NCI-H2196 (cell line): ENCODE measurements around the gene SMPD2.
A peak's percentile ranks its signal among the peaks of the same experiment; 100 is the strongest.

Source experiments
- DNase-seq: peaks from one replicate; lab custom pipeline; 2025; ENCODE audit not compliant: unreplicated experiment; lab: John Stamatoyannopoulos, UW

SMPD2 gene, protein sequence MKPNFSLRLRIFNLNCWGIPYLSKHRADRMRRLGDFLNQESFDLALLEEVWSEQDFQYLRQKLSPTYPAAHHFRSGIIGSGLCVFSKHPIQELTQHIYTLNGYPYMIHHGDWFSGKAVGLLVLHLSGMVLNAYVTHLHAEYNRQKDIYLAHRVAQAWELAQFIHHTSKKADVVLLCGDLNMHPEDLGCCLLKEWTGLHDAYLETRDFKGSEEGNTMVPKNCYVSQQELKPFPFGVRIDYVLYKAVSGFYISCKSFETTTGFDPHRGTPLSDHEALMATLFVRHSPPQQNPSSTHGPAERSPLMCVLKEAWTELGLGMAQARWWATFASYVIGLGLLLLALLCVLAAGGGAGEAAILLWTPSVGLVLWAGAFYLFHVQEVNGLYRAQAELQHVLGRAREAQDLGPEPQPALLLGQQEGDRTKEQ

DNA sequence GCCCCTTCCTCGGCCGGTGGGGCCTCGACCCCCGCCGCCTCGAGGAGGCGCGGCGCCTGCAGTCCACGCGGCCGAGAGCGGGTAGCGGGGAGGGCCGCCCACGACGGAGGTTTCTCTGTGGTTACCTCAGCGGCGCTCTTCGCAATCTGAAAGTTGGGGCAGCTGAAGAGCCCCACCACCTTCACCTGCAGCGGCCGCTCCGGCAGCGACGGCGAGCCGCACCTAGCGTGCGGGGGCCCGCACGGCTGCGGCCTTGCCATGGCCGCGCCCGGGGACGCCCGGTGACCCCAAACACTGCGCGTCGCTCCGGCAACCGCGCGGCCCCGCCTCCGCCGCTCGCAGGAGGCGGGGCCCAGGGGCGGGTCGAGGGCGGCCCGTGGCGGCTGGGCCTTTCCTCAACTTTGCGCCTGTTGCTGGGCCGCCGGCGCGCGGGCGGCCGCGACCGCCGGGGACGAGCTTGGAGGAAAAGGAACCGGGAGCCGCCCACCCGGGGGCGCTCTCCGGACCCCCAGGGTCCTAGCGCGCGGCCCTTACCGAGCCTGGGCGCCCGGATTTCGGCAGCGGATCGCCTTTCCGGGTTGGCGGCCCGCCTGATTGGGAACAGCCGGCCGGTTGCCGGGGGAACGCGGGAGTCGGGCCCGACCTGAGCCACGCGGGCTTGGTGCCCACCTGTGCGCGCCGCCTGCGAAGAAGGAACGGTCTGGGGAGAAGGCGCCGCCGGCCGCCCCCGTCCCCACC, at the start of gene SMPD2, which contains the start of gene PPIL6:
Gene SMPD2 (plus strand): TSS at position 394 of the 738 bp plus-strand sequence. CDS start 398 bp downstream, outside the sequence.
Gene PPIL6 (minus strand): TSS at position 298 of the 738 bp plus-strand sequence. CDS start 38 bp downstream, at position 260.
- DNase-seq = peak; percentile 93

DNA sequence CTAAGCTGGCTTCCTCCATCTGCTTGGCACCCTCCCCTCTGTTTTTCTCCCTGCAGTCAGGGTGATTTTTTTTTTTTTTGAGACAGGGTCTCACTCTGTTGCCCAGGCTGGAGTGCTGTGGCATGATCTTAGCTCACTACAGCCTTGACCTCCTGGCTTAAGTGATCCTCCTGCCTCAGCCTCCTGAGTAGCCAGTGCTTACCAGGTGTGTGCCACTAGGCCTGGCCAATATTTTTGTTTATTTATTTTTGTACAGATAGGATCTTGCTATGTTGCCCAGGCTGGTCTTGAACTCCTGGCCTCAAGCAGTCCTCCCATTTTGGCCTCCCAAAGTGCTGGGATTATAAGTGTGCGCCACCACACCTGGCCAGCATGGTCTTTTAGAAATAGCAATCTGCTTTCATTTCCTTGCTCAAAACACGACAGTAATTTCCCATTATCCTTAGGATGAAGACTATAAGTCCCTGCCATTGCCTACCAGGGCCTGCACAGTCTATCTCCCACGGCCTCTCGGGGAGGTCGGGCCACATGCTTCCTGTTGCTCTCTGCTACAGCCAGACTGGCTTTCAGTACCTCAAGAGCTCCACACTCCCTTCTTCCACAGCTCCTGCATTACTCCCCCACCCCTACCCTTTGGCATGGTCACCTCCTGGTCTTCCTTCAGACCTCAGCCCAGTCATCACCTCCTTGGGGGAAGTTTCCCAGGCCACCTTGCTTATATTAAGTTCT, 47.2 kb upstream of the SMPD2 start:
- no peak for DNase-seq

DNA sequence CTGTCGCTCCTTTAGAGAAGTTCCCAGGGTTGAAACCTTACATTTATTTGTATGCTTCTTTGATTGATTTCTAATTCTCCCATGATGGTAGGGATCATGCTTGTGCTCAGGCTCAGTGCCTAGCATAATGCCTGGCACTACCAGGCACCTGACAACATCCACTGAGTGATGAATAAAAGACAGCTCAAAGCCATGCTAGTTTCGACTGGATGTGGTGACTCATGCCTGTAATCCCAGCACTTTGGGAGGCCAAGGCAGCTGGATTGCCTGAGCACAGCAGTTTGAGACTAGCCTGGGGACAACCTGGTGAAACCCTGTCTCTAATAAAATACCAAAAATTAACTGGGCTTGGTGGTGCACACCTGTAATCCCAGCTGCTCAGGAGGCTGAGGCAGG, 46.6 kb upstream of the SMPD2 start:
- DNase-seq = no peak

DNA sequence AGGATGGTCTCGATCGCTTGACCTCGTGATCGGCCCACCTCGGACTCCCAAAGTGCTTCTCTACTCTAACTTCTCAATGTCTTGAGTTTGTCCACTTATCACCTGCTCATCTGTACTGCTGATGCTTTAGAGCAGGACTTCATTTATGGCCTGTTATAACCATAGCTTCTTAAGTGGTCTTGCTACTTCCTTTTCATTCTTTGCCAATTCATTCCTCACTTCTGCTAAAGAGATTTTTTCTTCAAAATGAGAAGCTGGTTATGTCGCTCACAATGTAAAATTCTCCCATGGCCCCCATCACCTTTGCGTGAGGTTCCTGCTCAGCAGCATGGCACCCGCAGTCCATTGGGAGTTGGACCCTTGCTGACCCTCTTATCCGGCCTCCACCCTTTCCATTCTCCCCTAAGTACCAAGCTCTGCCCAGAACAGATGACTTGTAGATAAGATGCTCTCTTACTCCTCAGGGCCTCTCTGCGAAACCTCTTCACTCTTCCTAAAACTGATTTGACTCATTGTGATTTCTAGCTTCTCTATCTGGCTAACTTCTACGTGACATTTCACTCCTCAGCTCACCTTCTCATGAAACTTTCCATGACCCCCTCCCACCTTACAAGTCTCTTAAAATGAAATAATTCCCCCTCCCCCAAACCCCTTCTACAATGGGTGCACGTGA, 44.3 kb upstream of the SMPD2 start:
- no peak for DNase-seq

DNA sequence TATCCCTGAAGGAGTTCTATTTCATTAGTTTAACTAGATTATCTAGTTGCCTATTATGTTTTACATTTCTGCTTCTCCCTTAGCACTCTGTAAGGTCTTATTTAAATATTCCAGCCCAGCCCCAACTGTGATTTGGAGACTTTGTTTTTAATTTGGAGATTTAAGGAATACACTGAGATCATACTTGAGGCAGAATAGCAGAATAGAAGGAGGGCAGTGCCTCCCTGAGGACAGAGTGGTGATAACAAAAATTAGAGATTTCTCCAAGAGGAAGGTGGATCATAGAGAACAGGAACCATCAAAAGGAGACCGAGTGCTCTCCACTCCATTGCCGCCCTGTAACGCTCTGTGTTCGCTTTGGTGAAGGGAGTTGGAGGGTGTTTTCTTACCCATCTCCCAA, 43.5 kb upstream of the SMPD2 start:
- peak; percentile 7 for DNase-seq

DNA sequence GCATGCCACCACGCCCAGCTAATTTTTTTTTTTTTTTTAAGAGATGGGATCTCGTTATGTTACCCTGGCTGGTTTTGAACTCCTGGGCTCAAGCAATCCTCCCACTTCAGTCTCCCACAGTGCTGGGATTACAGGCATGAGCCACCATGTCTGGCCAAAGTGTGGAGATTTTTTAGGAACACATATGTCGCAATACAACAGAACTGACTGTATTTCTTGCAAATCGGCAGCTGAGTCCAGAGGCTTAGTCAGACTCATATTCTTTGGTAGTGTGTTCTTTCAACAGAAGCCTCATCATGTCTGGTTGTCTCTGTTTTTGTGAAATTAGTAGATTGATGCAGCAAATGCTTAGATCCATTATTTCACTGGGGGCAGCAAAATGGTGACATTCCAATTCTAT, 34.3 kb upstream of the SMPD2 start:
- DNase-seq = no peak

DNA sequence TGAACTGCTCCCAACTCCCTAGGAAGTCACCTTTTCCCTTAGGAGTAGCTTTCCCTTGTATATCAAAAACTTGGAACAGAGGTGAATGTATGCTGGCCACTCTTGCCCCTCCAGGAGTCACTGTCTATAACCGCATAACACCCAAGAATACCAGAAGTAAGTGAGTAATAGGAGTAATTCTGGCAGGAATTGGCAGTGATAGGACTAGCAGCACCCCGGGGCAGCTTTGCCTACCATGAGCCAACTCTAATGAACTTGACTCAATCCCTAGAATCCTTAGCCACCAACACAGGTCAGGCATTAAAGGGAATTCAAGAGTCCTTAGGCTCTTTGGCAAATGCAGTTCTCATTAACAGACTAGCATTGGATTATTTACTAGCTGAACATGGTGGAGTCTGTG, 29.5 kb upstream of the SMPD2 start:
- DNase-seq = no peak

DNA sequence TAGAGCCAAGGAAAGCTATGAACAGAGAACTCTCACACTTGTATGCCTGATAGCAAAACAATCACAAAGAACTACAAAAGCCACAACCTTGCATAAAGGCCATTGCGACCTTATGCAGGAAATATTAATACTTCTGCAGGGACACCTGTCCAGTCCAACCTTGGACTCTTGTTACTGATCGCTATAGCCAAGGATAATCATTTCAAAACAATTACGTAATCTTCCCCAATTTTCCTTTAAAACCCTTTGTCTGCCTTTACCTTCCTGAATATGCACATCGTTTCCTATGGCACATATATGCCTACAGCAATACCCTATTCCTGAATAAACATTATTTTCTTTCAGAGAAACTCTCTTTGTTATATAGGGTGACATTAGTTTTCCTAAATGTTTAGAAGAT, 22.9 kb upstream of the SMPD2 start:
- DNase-seq = no peak

DNA sequence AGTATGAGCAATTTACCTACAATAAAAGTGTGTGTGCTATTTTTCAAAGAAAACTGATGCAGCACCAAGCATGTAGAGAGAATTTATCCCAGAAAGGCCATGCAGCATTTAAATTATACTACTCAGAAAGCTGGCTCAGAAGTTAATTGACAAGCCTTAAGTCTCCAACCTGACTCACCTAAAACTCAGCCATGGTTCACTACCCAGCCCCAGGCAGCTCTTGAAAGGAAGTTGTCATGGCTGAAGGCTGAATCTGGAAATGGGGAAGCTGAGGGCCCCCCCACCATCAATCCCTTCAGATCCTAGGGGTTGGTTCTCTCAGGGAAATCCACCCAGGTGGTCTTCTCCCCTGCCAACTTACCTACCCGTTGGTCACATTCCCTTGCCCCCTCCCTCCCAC, 19.8 kb upstream of the SMPD2 start:
- no peak for DNase-seq

DNA sequence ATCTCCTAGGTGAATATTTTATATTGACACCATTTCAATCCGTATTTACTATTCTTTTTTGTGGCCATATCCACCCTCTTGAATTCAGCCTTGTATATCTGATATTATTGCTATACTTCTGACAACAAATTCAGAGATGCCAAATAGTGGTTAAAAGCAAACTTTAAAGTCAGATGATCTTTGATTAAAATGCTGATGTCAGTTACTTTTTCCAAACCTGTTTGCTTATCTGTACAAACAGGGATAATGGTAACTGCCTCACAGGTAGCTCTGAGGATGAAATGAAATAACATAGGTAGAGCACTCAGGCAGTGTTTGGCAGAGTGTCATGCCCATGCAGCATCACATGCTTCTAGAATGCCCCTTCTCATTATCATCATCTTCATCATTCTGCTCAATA, 19.3 kb upstream of the SMPD2 start:
- DNase-seq = no peak

DNA sequence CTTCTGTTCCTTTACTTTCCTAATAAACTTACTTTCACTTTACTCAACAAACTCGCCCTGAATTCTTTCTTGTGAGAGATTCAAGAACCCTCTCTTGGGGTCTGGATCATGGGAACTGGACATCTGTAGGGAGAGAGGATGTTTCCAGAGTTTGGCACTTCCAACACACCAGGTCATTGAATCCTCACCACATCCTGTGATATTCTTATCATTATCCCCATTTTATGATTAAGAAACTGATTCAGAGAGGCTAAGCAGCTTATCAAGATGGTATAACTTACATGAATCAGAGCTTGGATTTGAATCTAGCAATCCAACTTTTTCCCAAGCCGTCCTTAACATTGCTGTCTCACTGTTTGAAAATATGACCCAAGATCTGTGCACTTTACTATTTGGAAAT, 15.6 kb upstream of the SMPD2 start:
- DNase-seq = no peak

DNA sequence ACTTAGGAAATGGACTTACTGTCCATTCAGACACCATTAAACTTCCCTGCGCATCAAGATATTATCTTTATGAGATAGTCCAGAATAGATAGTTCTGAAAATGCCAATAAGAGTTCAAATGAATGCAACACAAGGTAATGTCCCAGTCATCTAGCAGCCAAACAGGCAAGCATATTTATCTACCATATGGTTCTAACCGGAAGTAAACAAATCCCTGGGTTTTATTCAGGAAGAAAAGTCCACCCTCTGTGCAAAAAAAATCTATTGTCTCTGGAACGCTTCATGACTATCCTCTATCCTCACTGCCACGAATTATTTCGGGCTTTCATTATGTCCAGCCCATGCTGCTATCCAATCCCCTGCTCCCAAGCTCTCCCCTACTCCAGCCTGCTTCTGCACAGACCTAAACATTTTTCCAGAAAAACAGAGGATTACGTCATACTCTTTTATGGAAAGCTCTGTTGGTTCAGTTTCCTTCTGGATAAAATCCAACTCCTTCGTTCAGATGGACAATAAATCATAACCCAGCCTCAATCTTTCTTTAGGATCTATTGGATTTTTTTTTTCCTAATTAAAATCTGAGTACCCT, 11.5 kb upstream of the SMPD2 start:
- DNase-seq = no peak

DNA sequence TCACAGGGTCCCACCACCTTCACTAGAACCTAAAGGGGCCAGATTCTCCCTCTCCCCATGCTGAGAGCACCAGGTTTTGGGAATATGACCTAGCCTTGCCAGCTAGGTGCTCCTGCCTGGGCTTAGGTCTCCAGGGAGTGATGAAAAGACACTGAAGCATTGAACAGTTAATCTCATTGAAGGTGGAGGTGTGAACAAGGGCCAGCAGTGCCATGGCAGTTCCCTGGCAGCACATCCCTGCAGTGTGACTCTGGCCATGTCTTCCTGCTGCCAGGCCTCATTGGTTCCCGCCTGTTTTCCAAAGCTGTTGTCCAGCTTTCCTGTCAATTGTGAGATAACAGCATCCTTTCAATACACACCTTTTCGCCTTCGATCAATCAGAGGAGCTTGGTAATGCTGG, 11.0 kb upstream of the SMPD2 start:
- DNase-seq = no peak

DNA sequence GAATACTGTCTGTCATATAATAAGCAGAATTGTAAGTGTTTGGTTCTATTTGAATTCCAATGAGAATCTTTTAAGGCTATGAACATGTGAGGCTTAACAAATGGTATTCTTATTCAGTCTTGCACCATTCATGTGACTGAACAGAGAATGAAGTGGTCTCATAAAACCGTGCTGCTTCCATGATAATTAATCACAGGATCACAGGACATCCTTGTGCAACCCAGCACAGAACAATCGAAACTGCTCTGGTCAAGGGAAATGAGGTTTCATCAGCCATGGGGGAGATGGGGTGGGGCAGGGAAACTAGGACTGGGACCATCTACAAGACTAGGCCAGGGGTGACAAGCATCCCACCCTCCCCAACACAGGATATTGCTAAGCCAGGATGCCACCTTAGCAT, 6.1 kb upstream of the SMPD2 start:
- DNase-seq = no peak

DNA sequence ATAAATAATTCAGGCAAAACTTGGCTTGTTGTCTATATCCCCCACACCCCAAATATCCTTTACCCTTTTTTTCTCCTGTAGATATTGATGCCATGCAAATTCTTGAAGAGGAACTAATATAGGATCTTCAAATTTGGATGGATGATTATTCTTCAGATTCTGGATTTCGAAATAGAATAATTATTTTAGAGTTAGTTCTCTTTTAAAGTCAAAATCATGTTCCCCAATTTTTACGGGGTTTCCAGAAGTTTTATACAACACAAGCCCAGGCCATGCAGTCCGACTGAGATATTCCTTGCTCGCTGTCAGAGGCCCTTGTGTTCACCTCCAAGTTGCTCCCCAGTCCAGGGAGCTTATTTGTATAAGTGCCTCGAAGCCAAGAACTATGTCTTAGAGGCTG, 4.5 kb upstream of the SMPD2 start:
- no peak for DNase-seq

DNA sequence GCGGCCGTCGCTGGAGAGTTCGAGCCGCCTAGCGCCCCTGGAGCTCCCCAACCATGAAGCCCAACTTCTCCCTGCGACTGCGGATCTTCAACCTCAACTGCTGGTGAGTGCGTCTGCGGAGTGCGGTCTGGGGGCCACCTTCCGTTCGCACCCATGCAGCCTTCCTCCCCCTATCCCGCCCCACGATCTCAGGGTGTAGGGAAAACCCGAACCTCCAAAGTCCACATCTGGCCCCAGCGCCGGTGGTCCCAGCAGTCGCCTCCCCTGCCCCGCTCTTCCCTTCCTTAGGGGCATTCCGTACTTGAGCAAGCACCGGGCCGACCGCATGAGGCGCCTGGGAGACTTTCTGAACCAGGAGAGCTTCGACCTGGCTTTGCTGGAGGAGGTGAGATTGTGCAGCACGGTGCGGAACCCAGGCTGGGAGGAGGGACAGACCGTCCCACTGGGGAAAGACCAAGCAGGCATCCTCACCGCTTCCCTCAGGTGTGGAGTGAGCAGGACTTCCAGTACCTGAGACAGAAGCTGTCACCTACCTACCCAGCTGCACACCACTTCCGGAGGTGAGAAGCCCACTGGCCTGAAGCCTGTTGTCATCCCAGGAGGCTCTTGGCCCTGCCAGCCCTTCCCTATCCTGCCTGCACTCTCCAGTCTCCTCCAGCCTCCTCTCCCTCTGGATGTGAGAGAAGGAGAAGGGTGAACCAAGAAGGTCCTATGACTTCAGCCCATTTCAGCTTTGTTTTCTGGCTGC, 719 bp downstream of the SMPD2 start:
- DNase-seq = no peak

DNA sequence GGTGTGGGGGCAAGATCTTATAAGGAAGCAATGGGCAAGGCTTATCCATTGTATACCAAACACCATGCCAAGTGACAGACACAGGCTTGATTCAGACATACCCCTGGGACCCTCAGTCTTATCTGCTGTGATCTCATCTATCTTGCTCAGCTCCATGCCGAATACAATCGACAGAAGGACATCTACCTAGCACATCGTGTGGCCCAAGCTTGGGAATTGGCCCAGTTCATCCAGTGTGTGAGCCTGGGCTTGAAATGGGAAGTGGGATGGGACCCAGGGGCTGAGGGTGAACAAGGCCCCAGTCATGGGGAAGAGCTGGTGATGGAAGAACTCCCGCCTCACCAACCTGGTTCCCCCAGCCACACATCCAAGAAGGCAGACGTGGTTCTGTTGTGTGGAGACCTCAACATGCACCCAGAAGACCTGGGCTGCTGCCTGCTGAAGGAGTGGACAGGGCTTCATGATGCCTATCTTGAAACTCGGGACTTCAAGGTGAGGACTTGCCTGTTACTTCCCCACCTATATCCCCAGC, 1.9 kb downstream of the SMPD2 start:
- no peak for DNase-seq

DNA sequence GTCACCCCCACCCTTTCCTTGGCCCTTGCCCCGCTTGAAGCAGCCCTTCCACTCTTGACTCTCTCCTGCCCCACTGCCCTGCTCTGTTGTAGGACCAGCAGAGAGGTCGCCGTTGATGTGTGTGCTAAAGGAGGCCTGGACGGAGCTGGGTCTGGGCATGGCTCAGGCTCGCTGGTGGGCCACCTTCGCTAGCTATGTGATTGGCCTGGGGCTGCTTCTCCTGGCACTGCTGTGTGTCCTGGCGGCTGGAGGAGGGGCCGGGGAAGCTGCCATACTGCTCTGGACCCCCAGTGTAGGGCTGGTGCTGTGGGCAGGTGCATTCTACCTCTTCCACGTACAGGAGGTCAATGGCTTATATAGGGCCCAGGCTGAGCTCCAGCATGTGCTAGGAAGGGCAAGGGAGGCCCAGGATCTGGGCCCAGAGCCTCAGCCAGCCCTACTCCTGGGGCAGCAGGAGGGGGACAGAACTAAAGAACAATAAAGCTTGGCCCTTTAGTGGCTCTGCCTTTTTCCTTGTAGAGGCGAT, 3.0 kb downstream of the SMPD2 start:
- DNase-seq = no peak

DNA sequence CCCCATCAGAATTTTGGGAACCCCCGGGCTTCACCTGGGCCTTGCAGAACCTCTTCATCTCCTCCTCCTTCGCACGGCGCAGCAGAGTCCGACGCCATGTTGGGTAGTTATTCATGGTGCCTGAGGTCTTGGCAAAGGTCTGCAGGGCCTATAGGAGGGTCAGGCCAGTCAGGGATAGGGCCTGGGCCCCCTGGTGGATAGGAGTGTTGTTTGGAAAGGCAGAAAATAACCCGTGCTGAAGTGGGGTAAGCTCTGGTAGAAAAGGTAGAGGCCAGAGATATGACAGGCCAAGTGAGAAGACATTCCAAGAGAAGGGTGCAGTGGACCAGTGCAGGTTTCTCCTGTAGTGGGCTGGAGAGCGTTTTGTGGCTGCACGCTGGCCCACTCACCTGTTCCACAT, 4.9 kb downstream of the SMPD2 start:
- DNase-seq = no peak

DNA sequence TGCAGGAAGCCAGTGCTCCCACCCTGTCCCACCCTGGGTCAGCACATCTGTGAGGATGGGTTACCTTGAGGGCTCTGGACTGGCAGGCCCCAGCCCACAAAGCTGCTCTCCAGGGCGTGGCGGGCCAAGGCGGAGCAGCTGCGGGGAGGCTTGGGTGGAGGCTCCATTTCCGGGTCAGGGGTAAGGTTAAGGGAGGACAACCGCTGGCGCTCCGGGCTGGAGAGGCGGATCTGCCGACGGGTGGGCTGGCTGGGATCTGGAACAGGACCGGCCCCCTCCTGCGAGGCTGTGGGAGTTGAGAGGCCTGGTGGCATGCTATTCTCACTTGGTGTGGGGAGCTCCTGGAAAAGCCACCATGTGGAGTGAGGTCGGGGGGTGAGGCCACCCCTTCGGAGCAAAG, 5.5 kb downstream of the SMPD2 start:
- DNase-seq = no peak
